Tibial nerve (tissue), 4 donors: ENCODE data around the gene KCNH1. TPM values are rescaled to one million over a fixed set of nuclear protein-coding genes. Genes with fewer than 3 reads are reported as not detected.

Experiments used
- DNase-seq, 2 donors: peaks; one replicate each; pipeline ENCODE4 v3.0.0-alpha.2; 2019; ENCODE audit warnings: low spot score in 2 of 2
- H3K27ac ChIP-seq, 4 donors: fragments of 200-600 bp; sonication (generic) in 3 of 4; one replicate each; pipeline ENCODE4 v1.5.1; 2017 to 2019; ENCODE audit warnings: mild to moderate bottlenecking in 1 of 4
- H3K27me3 ChIP-seq, 2 donors: fragments of 200-600 bp; sonication (generic) in 1 of 2; one replicate each; pipeline versions ENCODE4 v1.5.1 to v1.6.0; 2017 to 2019
- H3K36me3 ChIP-seq, 3 donors: fragments of 200-600 bp; sonication (generic); one replicate each; pipeline ENCODE4 v1.5.1; 2018 to 2019
- H3K4me1 ChIP-seq, 4 donors: fragments of 200-600 bp; sonication (generic) in 3 of 4; one replicate each; pipeline ENCODE4 v1.5.1; 2017 to 2019
- H3K4me3 ChIP-seq, 4 donors: fragments of 200-600 bp; sonication (generic) in 3 of 4; one replicate each; pipeline ENCODE4 v1.5.1; 2017 to 2019; ENCODE audit warnings: mild to moderate bottlenecking in 1 of 4, moderate library complexity in 1 of 4
- H3K9me3 ChIP-seq, 4 donors: fragments of 200-600 bp; sonication (generic) in 3 of 4; one replicate each; pipeline ENCODE4 v1.5.1; 2017 to 2019
- EP300 ChIP-seq, 2 donors: sonication (generic); formaldehyde crosslinking; IDR thresholded peaks; one replicate each; pipeline ENCODE4 v1.6.1; 2017; ENCODE audit warnings: antibody characterized with exemption in 2 of 2, mild to moderate bottlenecking in 1 of 2
- POLR2A ChIP-seq, 2 donors: fragments of 450-650 bp; IDR thresholded peaks; one replicate each; pipeline ENCODE4 v1.6.1; 2017; ENCODE audit warnings: antibody characterized with exemption in 2 of 2, mild to moderate bottlenecking in 2 of 2, moderate library complexity in 2 of 2
- WGBS, 2 donors: methylation state at CpG; one replicate each; pipeline ENCODE4 v1.1.5; 2018; 5-methylcytosine and 5-hydroxymethylcytosine counted together
- total RNA-seq, 4 donors: library from RNA; depleted of rRNA; stranded (reverse); fragments of >200 nt; gene quantifications; one replicate each; pipeline ENCODE4 v1.1.0, GENCODE V29; 2016
- TF ChIP-seq, protein P1 (sequence below), 5 experiments: fragments of 200-600 bp in 3 of 5; fragments of 450-650 bp in 2 of 5; sonication (generic) in 3 of 5; IDR thresholded peaks; one replicate each; pipeline ENCODE4 v1.5.1; 2016 to 2019; ENCODE audit warnings: antibody characterized with exemption in 5 of 5, mild to moderate bottlenecking in 3 of 5, moderate library complexity in 2 of 5

The KCNH1 gene
- total RNA-seq, 4 donors from 2014 or later, result 1.9 to 10.0 (median 3.6) TPM

- Histone ChIP-seq H3K36me3 (no peaks in the 10 kb centered on the region), H3K4me3 (no peak overlapping the region)
- 57 to 60% methylated on average over 1 of the region's 1 CpG for WGBS, 2 donors
Measured at GRCh38 chr1:210722410-210723081, 411.4 kb downstream of the KCNH1 start.

DNA sequence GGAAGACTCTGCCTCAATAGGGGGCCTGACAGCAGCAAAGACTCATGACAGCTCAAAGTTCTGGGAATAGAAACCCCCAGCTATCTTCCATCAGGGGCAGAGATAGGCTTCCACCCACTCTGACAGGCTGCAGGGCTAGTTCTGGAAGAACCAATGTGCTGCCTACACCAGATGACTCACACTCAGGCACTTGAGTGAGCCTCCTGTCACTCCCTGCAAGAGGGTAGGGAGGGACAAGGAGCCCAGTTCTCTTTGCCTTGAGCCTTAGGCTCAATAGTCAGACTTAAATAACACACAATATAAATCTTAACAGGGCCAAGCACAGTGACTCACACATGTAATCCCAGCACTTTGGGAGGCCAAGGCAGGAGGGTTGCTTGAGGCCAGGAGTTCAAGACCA lies 418.9 kb downstream of the KCNH1 start:
- peaks cover 0 to 20% (median 0%) of the 10 kb centered on the region in 3 donors for H3K36me3 ChIP-seq
- no peaks in the 10 kb centered on the region for H3K27me3 ChIP-seq
- no peak for DNase-seq
- H3K27ac ChIP-seq, result no peak overlapping the region
- no peak for TF ChIP-seq EP300 (IDR thresholded peaks at IDR 0.05)
- H3K4me1 ChIP-seq, result no peaks in the 10 kb centered on the region
- H3K4me3 ChIP-seq, result no peak overlapping the region
- H3K9me3 ChIP-seq, result no peaks in the 10 kb centered on the region

More at GRCh38 chr1:210722410-210723081, 411.4 kb downstream of the KCNH1 start:
- no peaks in the 10 kb centered on the region for H3K9me3 ChIP-seq
- no peaks in the 10 kb centered on the region for H3K4me1 ChIP-seq
- no peaks in the 10 kb centered on the region for H3K27me3 ChIP-seq
- H3K27ac ChIP-seq, result no peak overlapping the region
- TF ChIP-seq EP300 (IDR thresholded peaks at IDR 0.05) (no peak), POLR2A (IDR thresholded peaks at IDR 0.05) (no peak)
- TF ChIP-seq, protein P1, sequence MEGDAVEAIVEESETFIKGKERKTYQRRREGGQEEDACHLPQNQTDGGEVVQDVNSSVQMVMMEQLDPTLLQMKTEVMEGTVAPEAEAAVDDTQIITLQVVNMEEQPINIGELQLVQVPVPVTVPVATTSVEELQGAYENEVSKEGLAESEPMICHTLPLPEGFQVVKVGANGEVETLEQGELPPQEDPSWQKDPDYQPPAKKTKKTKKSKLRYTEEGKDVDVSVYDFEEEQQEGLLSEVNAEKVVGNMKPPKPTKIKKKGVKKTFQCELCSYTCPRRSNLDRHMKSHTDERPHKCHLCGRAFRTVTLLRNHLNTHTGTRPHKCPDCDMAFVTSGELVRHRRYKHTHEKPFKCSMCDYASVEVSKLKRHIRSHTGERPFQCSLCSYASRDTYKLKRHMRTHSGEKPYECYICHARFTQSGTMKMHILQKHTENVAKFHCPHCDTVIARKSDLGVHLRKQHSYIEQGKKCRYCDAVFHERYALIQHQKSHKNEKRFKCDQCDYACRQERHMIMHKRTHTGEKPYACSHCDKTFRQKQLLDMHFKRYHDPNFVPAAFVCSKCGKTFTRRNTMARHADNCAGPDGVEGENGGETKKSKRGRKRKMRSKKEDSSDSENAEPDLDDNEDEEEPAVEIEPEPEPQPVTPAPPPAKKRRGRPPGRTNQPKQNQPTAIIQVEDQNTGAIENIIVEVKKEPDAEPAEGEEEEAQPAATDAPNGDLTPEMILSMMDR (IDR thresholded peaks at IDR 0.05), result no peak
- DNase-seq, result no peak

- no peak overlapping the region for H3K27ac ChIP-seq
- DNase-seq, result no peak
- WGBS, 2 donors, result 63 to 69% methylated on average over 7 of the region's 7 CpGs
- H3K4me1 ChIP-seq, result no peaks in the 10 kb centered on the region
- peaks cover 0 to 35% (median 0%) of the 10 kb centered on the region in 3 donors for H3K36me3 ChIP-seq
- TF ChIP-seq EP300 (IDR thresholded peaks at IDR 0.05) (no peak), POLR2A (IDR thresholded peaks at IDR 0.05) (no peak)
- TF ChIP-seq, protein P1 (IDR thresholded peaks at IDR 0.05), result no peak
- H3K9me3 ChIP-seq, result no peaks in the 10 kb centered on the region
- H3K4me3 ChIP-seq, result no peak overlapping the region
- H3K27me3 ChIP-seq, result no peaks in the 10 kb centered on the region
Measured at GRCh38 chr1:210711825-210712612, 421.9 kb downstream of the KCNH1 start.

GRCh38 chr1:210709701-210710100 lies 424.2 kb downstream of the KCNH1 start:
- no peaks in the 10 kb centered on the region for H3K9me3 ChIP-seq
- peaks cover 0 to 42% (median 0%) of the 10 kb centered on the region in 3 donors for H3K36me3 ChIP-seq
- no peaks in the 10 kb centered on the region for H3K4me1 ChIP-seq
- DNase-seq, result no peak
- no peaks in the 10 kb centered on the region for H3K27me3 ChIP-seq
- TF ChIP-seq EP300 (IDR thresholded peaks at IDR 0.05) (no peak), POLR2A (IDR thresholded peaks at IDR 0.05) (no peak)
- TF ChIP-seq, protein P1 (IDR thresholded peaks at IDR 0.05), result no peak
- H3K27ac ChIP-seq, result no peak overlapping the region
- WGBS, 2 donors, result 86 to 89% methylated on average over 2 of the region's 2 CpGs
- H3K4me3 ChIP-seq, result no peak overlapping the region

DNA sequence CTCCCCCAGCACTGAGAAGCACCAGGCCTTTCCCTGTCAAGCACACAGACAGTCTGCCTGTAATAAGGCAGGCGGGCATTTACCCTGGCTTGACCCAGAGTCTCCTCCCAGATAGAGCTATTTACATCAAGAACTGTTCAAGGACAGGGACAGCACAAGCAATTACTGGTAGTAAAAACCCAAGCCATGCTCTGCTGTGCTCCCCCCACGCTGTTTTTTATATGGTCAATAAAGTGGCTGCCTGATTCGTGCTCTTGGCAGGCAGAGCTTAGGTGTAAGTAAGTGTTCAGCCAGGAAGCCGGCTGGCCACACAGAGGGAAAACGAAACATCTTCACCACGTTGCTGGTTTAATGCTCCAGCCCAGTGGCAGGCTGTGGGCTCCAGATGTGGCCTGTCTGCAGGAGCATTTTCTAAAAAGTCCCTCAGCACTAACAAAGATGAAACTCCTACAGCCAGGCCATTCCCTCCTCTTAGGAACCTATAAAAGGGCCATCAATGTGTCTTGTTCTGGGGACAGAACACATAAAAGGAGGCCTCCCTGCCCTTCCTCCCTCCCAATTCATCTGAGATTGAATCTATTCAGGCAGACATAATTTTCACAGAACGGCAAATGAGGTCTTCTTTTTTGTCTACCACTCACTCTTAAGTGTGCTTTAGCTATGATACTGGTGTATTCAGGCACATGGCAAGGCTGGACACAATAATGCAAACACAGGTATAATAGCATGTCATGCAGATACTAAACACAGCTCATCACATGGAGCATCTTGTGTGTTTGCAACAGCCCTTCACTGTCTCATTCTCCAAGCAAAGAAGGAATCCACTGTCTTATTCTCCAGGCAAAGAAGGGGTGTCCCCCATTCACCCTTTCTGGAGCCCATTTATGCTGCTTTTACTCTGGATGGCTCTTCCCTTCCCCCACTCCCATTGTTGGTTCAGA lies 426.4 kb downstream of the KCNH1 start:
- no peak overlapping the region for H3K27ac ChIP-seq
- no peaks in the 10 kb centered on the region for H3K9me3 ChIP-seq
- TF ChIP-seq, protein P1 (IDR thresholded peaks at IDR 0.05), result no peak
- TF ChIP-seq POLR2A (IDR thresholded peaks at IDR 0.05) (no peak), EP300 (IDR thresholded peaks at IDR 0.05) (no peak)
- H3K4me3 ChIP-seq, result no peak overlapping the region
- no peak for DNase-seq
- peaks cover 0 to 49% (median 0%) of the 10 kb centered on the region in 3 donors for H3K36me3 ChIP-seq
- H3K27me3 ChIP-seq, result no peaks in the 10 kb centered on the region
- WGBS, 2 donors, result 44 to 57% methylated on average over 7 of the region's 7 CpGs
- H3K4me1 ChIP-seq, result no peaks in the 10 kb centered on the region
